OCI-LY7 (cell line): ENCODE measurements around the gene RNF144B. TPM values are rescaled to one million over a fixed set of nuclear protein-coding genes. Genes with fewer than 3 reads are reported as not detected.

ENCODE experiments used
- BruUV-seq: library from RNA; stranded (reverse); fragments of 400-500 nt; replicated peaks from 2 replicates; lab custom pipeline; 2021; lab: Mats Ljungman, UMichigan
- CTCF ChIA-PET: fragments of 300-600 bp; sonication (Branson Sonifier 250); formaldehyde crosslinking; loops from one replicate; lab custom pipeline; 2022; ENCODE audit warnings: antibody characterized with exemption; ENCODE audit not compliant: unreplicated experiment; lab: Charles Lee
- POLR2A ChIA-PET: fragments of 300-600 bp; sonication (Branson Sonifier 250); formaldehyde crosslinking; loops from one replicate; lab custom pipeline; 2022; ENCODE audit warnings: antibody characterized with exemption; lab: Charles Lee
- DNase-seq: peaks from one replicate; pipeline ENCODE4 v3.0.0-alpha.2; 2015; ENCODE audit warnings: low spot score
- H2AFZ ChIP-seq: fragments of 200-600 bp; sonication (generic), shearing (Covaris generic); 2 replicates; pipeline ENCODE4 v1.6.1; 2014; ENCODE audit warnings: mild to moderate bottlenecking, antibody characterized with exemption, low read length, moderate library complexity
- H3K27ac ChIP-seq: fragments of 200-600 bp; sonication (generic); 2 replicates; pipeline ENCODE4 v1.5.1; 2014; ENCODE audit warnings: mixed run types, low read depth, mild to moderate bottlenecking, moderate library complexity, low read length, inconsistent platforms; ENCODE audit not compliant: poor library complexity, severe bottlenecking
- H3K36me3 ChIP-seq: fragments of 200-600 bp; sonication (generic); 2 replicates; pipeline ENCODE4 v1.6.1; 2014; ENCODE audit warnings: mild to moderate bottlenecking, antibody characterized with exemption, low read length, moderate library complexity, mixed read lengths; ENCODE audit not compliant: insufficient read depth
- H3K4me1 ChIP-seq: fragments of 200-600 bp; sonication (generic); 2 replicates; pipeline ENCODE4 v1.5.1; 2014; ENCODE audit warnings: mild to moderate bottlenecking, low read length; ENCODE audit not compliant: insufficient read depth, poor library complexity, severe bottlenecking
- H3K4me2 ChIP-seq: fragments of 200-600 bp; sonication (generic); 2 replicates; pipeline ENCODE4 v1.6.1; 2014; ENCODE audit warnings: mild to moderate bottlenecking, low read length
- H3K4me3 ChIP-seq: fragments of 200-600 bp; sonication (generic); 2 replicates; pipeline ENCODE4 v1.5.1; 2014; ENCODE audit warnings: mild to moderate bottlenecking, low read depth, low read length; ENCODE audit not compliant: poor library complexity, severe bottlenecking
- H3K79me2 ChIP-seq: fragments of 200-600 bp; sonication (generic); 2 replicates; pipeline ENCODE4 v1.6.1; 2016; ENCODE audit warnings: low read depth, mild to moderate bottlenecking, low read length, moderate library complexity, mixed read lengths; ENCODE audit not compliant: insufficient read depth
- H3K9me2 ChIP-seq: fragments of 200-600 bp; sonication (generic); 2 replicates; pipeline ENCODE4 v1.6.1; 2016; ENCODE audit warnings: mild to moderate bottlenecking, low read length, mixed read lengths; ENCODE audit not compliant: insufficient read depth
- H3K9me3 ChIP-seq: fragments of 200-600 bp; sonication (generic); 2 replicates; pipeline ENCODE4 v1.6.1; 2014; ENCODE audit warnings: mild to moderate bottlenecking, mixed run types, low read length, mixed read lengths
- H4K20me1 ChIP-seq: fragments of 200-600 bp; sonication (generic); 2 replicates; pipeline ENCODE4 v1.6.1; 2014; ENCODE audit warnings: mild to moderate bottlenecking, antibody characterized with exemption, low read length, moderate library complexity, mixed read lengths; ENCODE audit not compliant: insufficient read depth
- CTCF ChIP-seq: fragments of 200-600 bp; sonication (generic); conservative IDR thresholded peaks from 2 replicates; pipeline ENCODE4 v1.5.1; 2014; ENCODE audit warnings: mild to moderate bottlenecking, antibody characterized with exemption, low read length, moderate library complexity, mixed read lengths
- EZH2phosphoT487 ChIP-seq: fragments of 200-600 bp; sonication (generic); IDR thresholded peaks from 2 replicates; pipeline ENCODE4 v1.6.1; 2018; ENCODE audit warnings: low read depth, borderline replicate concordance, mild to moderate bottlenecking, mixed run types, antibody characterized with exemption, low read length, moderate library complexity, mixed read lengths
- intact Hi-C: fragments of 100-400 bp; cut with micrococcal nuclease; formaldehyde crosslinking; loops from one replicate; pipeline ENCODE4 v1.10.0; 2022; ENCODE audit not compliant: unreplicated experiment
- total RNA-seq, 2 experiments: library from RNA; depleted of rRNA in 1 of 2; stranded (reverse); fragments of >200 nt in 1 of 2; shearing (Covaris generic) in 1 of 2; gene quantifications; 2 replicates each; pipeline ENCODE4 v1.2.3, GENCODE V29; 2014 to 2022

RNF144B gene
- total RNA-seq, 2 experiments from 2014 or later = 83.4 to 151 TPM

GRCh38 chr6:18511211-18511610 is 124.1 kb downstream of the RNF144B start:
- BruUV-seq = no TSS peak
- ChIA-PET POLR2A (no interaction called here), CTCF (no interaction called here)
- no peaks in the 10 kb centered on the region for H3K9me3 ChIP-seq
- DNase-seq = no peak
- TF ChIP-seq CTCF = no peak
- TF ChIP-seq EZH2phosphoT487 = no peak
- no peak overlapping the region for H3K27ac ChIP-seq
- H3K4me1 ChIP-seq = peaks cover 6% of the 10 kb centered on the region
- H3K9me2 ChIP-seq = no peaks in the 10 kb centered on the region
- intact Hi-C loops = no loop called here
- H3K36me3 ChIP-seq = no peaks in the 10 kb centered on the region
- H3K4me3 ChIP-seq = no peak overlapping the region
- no peaks in the 10 kb centered on the region for H4K20me1 ChIP-seq
- H2AFZ ChIP-seq = no peak overlapping the region
- H3K79me2 ChIP-seq = no peaks in the 10 kb centered on the region
- no peak overlapping the region for H3K4me2 ChIP-seq

GRCh38 chr6:18513253-18513798 is 126.2 kb downstream of the RNF144B start:
- Histone ChIP-seq H3K4me2 (no peak overlapping the region), H3K27ac (no peak overlapping the region), H3K4me1 (no peaks in the 10 kb centered on the region), H3K9me3 (no peaks in the 10 kb centered on the region), H3K36me3 (no peaks in the 10 kb centered on the region), H3K79me2 (no peaks in the 10 kb centered on the region), H3K9me2 (no peaks in the 10 kb centered on the region), H2AFZ (no peak overlapping the region), H4K20me1 (no peaks in the 10 kb centered on the region), H3K4me3 (no peak overlapping the region)
- no peak for DNase-seq
- POLR2A ChIA-PET = interaction anchor here (0.6 to 1.3 kb wide), 4 partner anchors 13 to 307 kb away, joined by 3 read pairs; no protein-coding TSS in a partner anchor
- CTCF ChIA-PET = interaction anchor here (1.0 kb wide), 1 partner anchor 190 kb away, joined by 3 read pairs; no protein-coding TSS in a partner anchor
- no TSS peak for BruUV-seq
- intact Hi-C loops = no loop called here
- no peak for TF ChIP-seq EZH2phosphoT487
- no peak for TF ChIP-seq CTCF

- no peak overlapping the region for H3K4me3 ChIP-seq
- H3K36me3 ChIP-seq = no peaks in the 10 kb centered on the region
- H4K20me1 ChIP-seq = no peaks in the 10 kb centered on the region
- TF ChIP-seq EZH2phosphoT487 (no peak), CTCF (no peak)
- H3K9me2 ChIP-seq = no peaks in the 10 kb centered on the region
- intact Hi-C loops = no loop called here
- H3K79me2 ChIP-seq = no peaks in the 10 kb centered on the region
- ChIA-PET POLR2A (interaction anchor here (0.9 kb wide), 1 partner anchor 191 kb away, joined by 4 read pairs; no protein-coding TSS in a partner anchor), CTCF (no interaction called here)
- H3K4me2 ChIP-seq = no peak overlapping the region
- no peak overlapping the region for H3K27ac ChIP-seq
- no TSS peak for BruUV-seq
- no peak overlapping the region for H2AFZ ChIP-seq
- no peaks in the 10 kb centered on the region for H3K4me1 ChIP-seq
- DNase-seq = no peak
- no peaks in the 10 kb centered on the region for H3K9me3 ChIP-seq
These were observed 127.0 kb downstream of the RNF144B start for GRCh38 chr6:18514180-18514579.
